Panc1 (cell line): ENCODE measurements around the gene DIP2C. TPM values are rescaled to one million over a fixed set of nuclear protein-coding genes. Genes with fewer than 3 reads are reported as not detected.

ENCODE experiments used
- ATAC-seq: fragments of 200-7000 bp; cut with Tn5 transposase; 2 replicates; pipeline ENCODE4 v1.9.1; 2020; ENCODE audit warnings: mild to moderate bottlenecking, moderate library complexity
- Bru-seq: library from RNA; stranded (reverse); fragments of 400-500 nt; gene quantifications from one replicate; lab custom pipeline; 2021; lab: Mats Ljungman, UMichigan
- BruChase-seq, 2 experiments: library from RNA; stranded (reverse); fragments of 400-500 nt; gene quantifications; one replicate each; lab custom pipeline; 2021; lab: Mats Ljungman, UMichigan
- BruUV-seq: library from RNA; stranded (reverse); fragments of 400-500 nt; replicated peaks from 2 replicates; lab custom pipeline; 2021; lab: Mats Ljungman, UMichigan
- CTCF ChIA-PET: fragments of 300-600 bp; sonication (Branson Sonifier 250); formaldehyde crosslinking; loops from one replicate; lab custom pipeline; 2022; ENCODE audit warnings: antibody characterized with exemption; lab: Charles Lee
- POLR2A ChIA-PET: fragments of 300-600 bp; sonication (Branson Sonifier 250); formaldehyde crosslinking; loops from one replicate; lab custom pipeline; 2022; ENCODE audit warnings: antibody characterized with exemption; lab: Charles Lee
- DNase-seq: peaks from one replicate; pipeline ENCODE4 v3.0.0-alpha.2; 2010; ENCODE audit warnings: low read depth, low spot score
- H3K27ac ChIP-seq: 2 replicates; pipeline ENCODE4 v1.5.1; 2011; ENCODE audit warnings: mild to moderate bottlenecking, low read length, inconsistent platforms
- H3K27me3 ChIP-seq: fragments of 200-500 bp; sonication (Bioruptor generic); 2 replicates; pipeline ENCODE4 v1.6.0; 2014; ENCODE audit warnings: low read length, inconsistent platforms; ENCODE audit not compliant: control insufficient read depth, insufficient read depth
- H3K36me3 ChIP-seq: fragments of 200-500 bp; sonication (Bioruptor generic); 2 replicates; pipeline ENCODE4 v1.5.1; 2014; ENCODE audit warnings: inconsistent platforms, mild to moderate bottlenecking, low read length, moderate library complexity; ENCODE audit not compliant: control insufficient read depth, insufficient read depth
- H3K4me1 ChIP-seq: 2 replicates; pipeline ENCODE4 v1.5.1; 2011; ENCODE audit warnings: inconsistent platforms, mild to moderate bottlenecking, low read length, moderate library complexity; ENCODE audit not compliant: control insufficient read depth, insufficient read depth
- H3K4me3 ChIP-seq, 2 experiments: 2 replicates each; pipeline ENCODE4 v1.5.1; 2011 to 2012; ENCODE audit warnings: low read depth in 2 of 2, low read length in 2 of 2, mild to moderate bottlenecking in 2 of 2, inconsistent platforms in 1 of 2, moderate library complexity in 1 of 2
- H3K9me3 ChIP-seq: fragments of 200-500 bp; sonication (Bioruptor generic); 2 replicates; pipeline ENCODE4 v1.5.1; 2014; ENCODE audit warnings: low read depth, mild to moderate bottlenecking, inconsistent platforms, low read length, moderate library complexity; ENCODE audit not compliant: control insufficient read depth, insufficient read depth
- CTCF ChIP-seq: fragments of 450-650 bp; IDR thresholded peaks from 2 replicates; pipeline ENCODE4 v1.5.1; 2017; ENCODE audit warnings: mild to moderate bottlenecking
- POLR2AphosphoS5 ChIP-seq: IDR thresholded peaks from 2 replicates; pipeline ENCODE4 v1.6.1; 2012; ENCODE audit warnings: mild to moderate bottlenecking, low read depth, low read length, moderate library complexity
- REST ChIP-seq, 2 experiments: IDR thresholded peaks; 2 replicates each; pipeline ENCODE4 v1.6.1; 2011 to 2012; ENCODE audit warnings: low read depth in 2 of 2, control low read depth in 1 of 2, low read length in 1 of 2, mild to moderate bottlenecking in 1 of 2, moderate library complexity in 1 of 2; ENCODE audit not compliant: insufficient read depth in 1 of 2
- SIN3A ChIP-seq: IDR thresholded peaks from 2 replicates; pipeline ENCODE4 v1.6.1; 2012; ENCODE audit warnings: low read depth, mild to moderate bottlenecking, low read length, moderate library complexity, borderline replicate concordance; ENCODE audit not compliant: insufficient read depth
- TCF7L2 ChIP-seq: IDR thresholded peaks from 2 replicates; pipeline ENCODE4 v1.6.1; 2011; ENCODE audit warnings: mild to moderate bottlenecking, low read depth, low read length, inconsistent platforms
- in situ Hi-C: cut with HindIII; loops from 2 replicates; pipeline ENCODE4 v1.10.0; 2016; ENCODE audit warnings: low sequenced_read_pairs, low pct_unique_long_range_greater_than_20kb
- intact Hi-C: fragments of 100-400 bp; cut with micrococcal nuclease; formaldehyde crosslinking; loops from one replicate; pipeline ENCODE4 v1.10.0; 2022; ENCODE audit not compliant: unreplicated experiment
- long read RNA-seq: library from polyadenylated mRNA; unstranded; transcript quantifications from one replicate; pipeline ENCODE4 v2.0.0, GENCODE V29; 2021; ENCODE audit not compliant: unreplicated experiment
- polyA plus RNA-seq: library from polyadenylated mRNA; unstranded; fragments of >200 nt; gene quantifications from one replicate; pipeline ENCODE4 v1.2.1, GENCODE V29; 2012; ENCODE audit warnings: missing spikeins; ENCODE audit not compliant: insufficient read length
- total RNA-seq: library from RNA; stranded (reverse); gene quantifications from one replicate; pipeline ENCODE4 v1.2.1, GENCODE V29; 2021; ENCODE audit not compliant: unreplicated experiment

Gene DIP2C
- total RNA-seq (13.2 TPM), Bru-seq, nascent RNA (percentile 62 among the genes with signal in this experiment), BruChase-seq, experiment 1, labeled RNA remaining after a 2-hour chase (percentile 61 among the genes with signal in this experiment), BruChase-seq, experiment 2, labeled RNA remaining after a 6-hour chase (percentile 64 among the genes with signal in this experiment)
- polyA plus RNA-seq, result 12.1 TPM
- long read RNA-seq, full-length matches to known transcripts, result 1 of 27 reads
- long read RNA-seq, partial matches to known transcripts, result 12 of 27 reads
- long read RNA-seq, other reads (novel, unspliced or antisense), result 14 of 27 reads

- no peaks in the 10 kb centered on the region for H3K9me3 ChIP-seq
- BruUV-seq, result no TSS peak
- peak within 1 kb of the TSS; percentile 66 to 71 for H3K4me3 ChIP-seq
- H3K27ac ChIP-seq, result peak within 1 kb of the TSS; percentile 73
- ChIA-PET POLR2A (interaction anchor here (0.8 kb wide), 1 partner anchor 23 kb away, joined by 4 read pairs; no protein-coding TSS in a partner anchor), CTCF (no interaction called here)
- ATAC-seq (peak; percentile 91), DNase-seq (no peak)
- TF ChIP-seq REST (IDR thresholded peaks at IDR 0.05; ENCODE audit: insufficient read depth in 1 of 2, low read depth in 2 of 2, low read length in 1 of 2) (no peak), POLR2AphosphoS5 (no peak), SIN3A (0 out of 2 replicates have a peak, but pooled peaks have one; percentile 37), CTCF (no peak)
- intact Hi-C loops (loop anchor here (10.0 kb wide), 1 partner anchor 95 kb away; no protein-coding TSS in a partner anchor), in situ Hi-C loops (no loop called here)
- H3K4me1 ChIP-seq, result peaks cover 13% of the 10 kb centered on the region
- no peaks in the 10 kb centered on the region for H3K27me3 ChIP-seq
- H3K36me3 ChIP-seq, result no peaks in the 10 kb centered on the region
Measured at GRCh38 chr10:689452-690371, at the start of gene DIP2C. Gene DIP2C, minus strand, starts transcription at chr10:689668. Its CDS starts 90 bp downstream, at chr10:689578.

GRCh38 chr10:734481-734880, 45.0 kb upstream of the DIP2C start:
- ChIA-PET POLR2A (no interaction called here), CTCF (no interaction called here)
- Histone ChIP-seq H3K36me3 (no peaks in the 10 kb centered on the region), H3K27me3 (peaks cover 11% of the 10 kb centered on the region; the same call in 1 of the 2 replicates), H3K4me3 (no peak overlapping the region), H3K9me3 (no peaks in the 10 kb centered on the region), H3K27ac (no peak overlapping the region), H3K4me1 (no peaks in the 10 kb centered on the region)
- DNase-seq, result no peak
- in situ Hi-C loops (no loop called here), intact Hi-C loops (no loop called here)
- no TSS peak for BruUV-seq
- TF ChIP-seq TCF7L2 (no peak), SIN3A (no peak), CTCF (no peak), REST (IDR thresholded peaks at IDR 0.05; ENCODE audit: insufficient read depth in 1 of 2, low read depth in 2 of 2, low read length in 1 of 2) (no peak), POLR2AphosphoS5 (no peak)
- ATAC-seq, result no peak
